RWPE2 (cell line): ENCODE measurements around the gene SSH3.

Experiments used
- ATAC-seq: fragments of 200-7000 bp; cut with Tn5 transposase; 3 replicates; pipeline ENCODE4 v1.9.1; 2021; ENCODE audit warnings: low read depth
- DNase-seq: peaks from one replicate; pipeline ENCODE4 v3.0.0-alpha.2; 2020; ENCODE audit warnings: low spot score
- H3K27ac ChIP-seq: fragments of 450-650 bp; 2 replicates; pipeline ENCODE4 v1.5.1; 2017; ENCODE audit warnings: mild to moderate bottlenecking; ENCODE audit not compliant: poor library complexity, severe bottlenecking
- H3K27me3 ChIP-seq: fragments of 250-450 bp; sonication (Bioruptor Pico); 2 replicates; pipeline ENCODE4 v1.5.1; 2021; ENCODE audit warnings: mild to moderate bottlenecking, moderate library complexity; ENCODE audit not compliant: insufficient read depth, poor library complexity, severe bottlenecking
- H3K36me3 ChIP-seq: fragments of 250-450 bp; sonication (Bioruptor Pico); 2 replicates; pipeline ENCODE4 v1.5.1; 2020; ENCODE audit warnings: low read depth, mild to moderate bottlenecking, moderate library complexity
- H3K4me1 ChIP-seq: fragments of 250-450 bp; sonication (Bioruptor Pico); 2 replicates; pipeline ENCODE4 v1.5.1; 2021; ENCODE audit warnings: mild to moderate bottlenecking, moderate library complexity; ENCODE audit not compliant: insufficient read depth, poor library complexity, severe bottlenecking
- H3K4me3 ChIP-seq: fragments of 250-450 bp; sonication (Bioruptor Pico); 2 replicates; pipeline ENCODE4 v1.5.1; 2021; ENCODE audit warnings: mild to moderate bottlenecking, moderate library complexity; ENCODE audit not compliant: severe bottlenecking
- H3K9me3 ChIP-seq: fragments of 250-450 bp; sonication (Bioruptor Pico); 2 replicates; pipeline ENCODE4 v1.5.1; 2021; ENCODE audit warnings: mild to moderate bottlenecking, moderate library complexity; ENCODE audit not compliant: severe bottlenecking
- CTCF ChIP-seq: fragments of 450-650 bp; IDR thresholded peaks from one replicate; pipeline ENCODE4 v1.5.1; 2017; ENCODE audit warnings: mild to moderate bottlenecking, moderate library complexity; ENCODE audit not compliant: poor library complexity, severe bottlenecking

Gene SSH3

GRCh38 chr11:67357831-67358670, 54.7 kb downstream of the SSH3 start:
- H3K4me1 ChIP-seq, result peaks cover 34% of the 10 kb centered on the region
- no peak for TF ChIP-seq CTCF

More at GRCh38 chr11:67357831-67358670, 54.7 kb downstream of the SSH3 start:
- H3K27ac ChIP-seq, result peak overlapping the region; percentile 95
- no peaks in the 10 kb centered on the region for H3K36me3 ChIP-seq
- ATAC-seq (0 out of 3 replicates have a peak, but pooled peaks have one; percentile 4), DNase-seq (no peak)
- no peak overlapping the region for H3K4me3 ChIP-seq
- H3K9me3 ChIP-seq, result no peaks in the 10 kb centered on the region
- H3K27me3 ChIP-seq, result no peaks in the 10 kb centered on the region
